ENCODE measurements around the gene LRRC25. TPM values are rescaled to one million over a fixed set of nuclear protein-coding genes. Genes with fewer than 3 reads are reported as not detected.
A peak's percentile ranks its signal among the peaks of the same experiment; 100 is the strongest.

Gene LRRC25
- total and polyA plus RNA-seq, 7 experiments from 2014 or later: 0.15 to 68.6 (median 0.76) TPM

- H3K9me3 ChIP-seq (ENCODE audit: control insufficient read depth in 2 of 3, low read length in 3 of 3): no peaks in the 10 kb centered on the region
- intact Hi-C loops (cut with micrococcal nuclease): no loop called here
- POLR2A ChIA-PET: interaction anchor here (1.0 to 1.5 kb wide), 2 partner anchors 10 to 163 kb away, joined by 3 to 5 read pairs; partner anchors contain the start of gene JUND
- no peak overlapping the region for H3K4me3 ChIP-seq (ENCODE audit: low read length)
- peaks cover 6 to 50% (median 8%) of the 10 kb centered on the region in 3 experiments for H3K36me3 ChIP-seq (ENCODE audit: control insufficient read depth in 2 of 3, insufficient read depth in 3 of 3, low read length in 3 of 3)
- DNase-seq: no peak
- H3K27me3 ChIP-seq (ENCODE audit: control insufficient read depth in 2 of 2, insufficient read depth in 2 of 2, low read length in 2 of 2): no peaks in the 10 kb centered on the region
- Mint-ChIP-seq H3K27ac (no peak overlapping the region), H3K9me3 (peaks cover 0 to 5% (median 0%) of the 10 kb centered on the region in 11 donors), H3K36me3 (peaks cover 0 to 17% (median 4%) of the 10 kb centered on the region in 5 donors), H3K4me1 (peaks cover 16 to 34% (median 24%) of the 10 kb centered on the region in 7 donors), H3K27me3 (peaks cover 0 to 2% (median 0%) of the 10 kb centered on the region in 5 donors), H3K4me3 (no peak overlapping the region)
- H3K4me1 ChIP-seq (ENCODE audit: control insufficient read depth in 2 of 2, insufficient read depth in 2 of 2, low read length in 2 of 2): peaks cover 7 to 13% of the 10 kb centered on the region in 2 donors
- ATAC-seq: no peak
- CTCF ChIA-PET: interaction anchor here (1.0 kb wide), 1 partner anchor 18 kb away, joined by 4 read pairs; no protein-coding TSS in a partner anchor
- H3K27ac ChIP-seq (ENCODE audit: low read depth, low read length): no peak overlapping the region
Measured at GRCh38 chr19:18443831-18444230, 46.4 kb upstream of the LRRC25 start.

GRCh38 chr19:18443406-18443805 is 46.0 kb upstream of the LRRC25 start:
- no peak for ATAC-seq
- intact Hi-C loops (cut with micrococcal nuclease): no loop called here
- Histone ChIP-seq H3K4me1 (ENCODE audit: control insufficient read depth in 2 of 2, insufficient read depth in 2 of 2, low read length in 2 of 2) (peaks cover 7 to 13% of the 10 kb centered on the region in 2 donors), H3K27ac (ENCODE audit: low read depth, low read length) (no peak overlapping the region), H3K9me3 (ENCODE audit: control insufficient read depth in 2 of 3, low read length in 3 of 3) (no peaks in the 10 kb centered on the region), H3K36me3 (ENCODE audit: control insufficient read depth in 2 of 3, insufficient read depth in 3 of 3, low read length in 3 of 3) (peaks cover 5 to 46% (median 8%) of the 10 kb centered on the region in 3 experiments), H3K27me3 (ENCODE audit: control insufficient read depth in 2 of 2, insufficient read depth in 2 of 2, low read length in 2 of 2) (no peaks in the 10 kb centered on the region), H3K4me3 (ENCODE audit: low read length) (no peak overlapping the region)
- H3K4me1 Mint-ChIP-seq: peaks cover 14 to 34% (median 24%) of the 10 kb centered on the region in 7 donors
- DNase-seq: no peak
- H3K4me3 Mint-ChIP-seq: no peak overlapping the region
- ChIA-PET CTCF (interaction anchor here (1.0 kb wide), 1 partner anchor 18 kb away, joined by 4 read pairs; no protein-coding TSS in a partner anchor), POLR2A (interaction anchor here (1.0 to 1.5 kb wide), 2 partner anchors 10 to 162 kb away, joined by 3 to 5 read pairs; partner anchors contain the start of gene JUND)
- H3K27me3 Mint-ChIP-seq: peaks cover 0 to 2% (median 0%) of the 10 kb centered on the region in 5 donors
- H3K9me3 Mint-ChIP-seq: peaks cover 0 to 5% (median 0%) of the 10 kb centered on the region in 11 donors
- H3K27ac Mint-ChIP-seq: peak overlapping the region in 5 of 9 donors; percentile 14 to 77 (median 45)
- H3K36me3 Mint-ChIP-seq: peaks cover 0 to 16% (median 4%) of the 10 kb centered on the region in 5 donors

- DNase-seq: no peak
- POLR2A ChIA-PET: interaction anchor here (0.7 to 1.5 kb wide), 3 partner anchors 9 to 544 kb away, joined by 3 to 5 read pairs (median 3); partner anchors contain the start of gene JUND
- peaks cover under 1 to 43% (median 8%) of the 10 kb centered on the region in 3 experiments for H3K36me3 ChIP-seq (ENCODE audit: control insufficient read depth in 2 of 3, insufficient read depth in 3 of 3, low read length in 3 of 3)
- no peak for ATAC-seq
- CTCF ChIA-PET: interaction anchor here (1.0 kb wide), 1 partner anchor 19 kb away, joined by 4 read pairs; no protein-coding TSS in a partner anchor
- H3K9me3 ChIP-seq (ENCODE audit: control insufficient read depth in 2 of 3, low read length in 3 of 3): no peaks in the 10 kb centered on the region
- no peak overlapping the region for H3K27ac ChIP-seq (ENCODE audit: low read depth, low read length)
- H3K4me1 Mint-ChIP-seq: peaks cover 11 to 34% (median 24%) of the 10 kb centered on the region in 7 donors
- H3K9me3 Mint-ChIP-seq: peaks cover 0 to 5% (median 0%) of the 10 kb centered on the region in 11 donors
- H3K27me3 ChIP-seq (ENCODE audit: control insufficient read depth in 2 of 2, insufficient read depth in 2 of 2, low read length in 2 of 2): no peaks in the 10 kb centered on the region
- H3K36me3 Mint-ChIP-seq: peaks cover 0 to 15% (median 3%) of the 10 kb centered on the region in 5 donors
- peak overlapping the region in 6 of 9 donors; percentile 6 to 88 (median 78) for H3K27ac Mint-ChIP-seq
- peaks cover 7 to 13% of the 10 kb centered on the region in 2 donors for H3K4me1 ChIP-seq (ENCODE audit: control insufficient read depth in 2 of 2, insufficient read depth in 2 of 2, low read length in 2 of 2)
- peaks cover 0 to 2% (median 0%) of the 10 kb centered on the region in 5 donors for H3K27me3 Mint-ChIP-seq
- intact Hi-C loops (cut with micrococcal nuclease): no loop called here
- H3K4me3 Mint-ChIP-seq: peak overlapping the region in 1 of 10 donors; percentile 67
- no peak overlapping the region for H3K4me3 ChIP-seq (ENCODE audit: low read length)
Measured at GRCh38 chr19:18442941-18443340, 45.5 kb upstream of the LRRC25 start.

GRCh38 chr19:18441804-18442788 is 44.7 kb upstream of the LRRC25 start:
- peaks cover 11 to 34% (median 24%) of the 10 kb centered on the region in 7 donors for H3K4me1 Mint-ChIP-seq
- Histone ChIP-seq H3K27ac (ENCODE audit: low read depth, low read length) (peak overlapping the region; percentile 40), H3K9me3 (ENCODE audit: control insufficient read depth in 2 of 3, low read length in 3 of 3) (no peaks in the 10 kb centered on the region), H3K27me3 (ENCODE audit: control insufficient read depth in 2 of 2, insufficient read depth in 2 of 2, low read length in 2 of 2) (no peaks in the 10 kb centered on the region), H3K36me3 (ENCODE audit: control insufficient read depth in 2 of 3, insufficient read depth in 3 of 3, low read length in 3 of 3) (peaks cover 0 to 38% (median 8%) of the 10 kb centered on the region in 3 experiments), H3K4me1 (ENCODE audit: control insufficient read depth in 2 of 2, insufficient read depth in 2 of 2, low read length in 2 of 2) (peaks cover 7 to 13% of the 10 kb centered on the region in 2 donors), H3K4me3 (ENCODE audit: low read length) (no peak overlapping the region)
- peaks cover 0 to 2% (median 0%) of the 10 kb centered on the region in 5 donors for H3K27me3 Mint-ChIP-seq
- H3K36me3 Mint-ChIP-seq: peaks cover 0 to 15% (median 3%) of the 10 kb centered on the region in 5 donors
- H3K9me3 Mint-ChIP-seq: peaks cover 0 to 5% (median 0%) of the 10 kb centered on the region in 11 donors
- peak overlapping the region; percentile 9 to 92 (median 73) for H3K27ac Mint-ChIP-seq
- ChIA-PET CTCF (interaction anchor here (1.0 kb wide), 1 partner anchor 7 kb away, joined by 4 read pairs; no protein-coding TSS in a partner anchor), POLR2A (interaction anchor here (0.7 kb wide), 1 partner anchor 545 kb away, joined by 3 read pairs; no protein-coding TSS in a partner anchor)
- peak overlapping the region in 7 of 10 donors; percentile 33 to 74 (median 71) for H3K4me3 Mint-ChIP-seq
- no peak for DNase-seq
- ATAC-seq: peak; percentile 13
- intact Hi-C loops (cut with micrococcal nuclease): no loop called here

GRCh38 chr19:18440936-18441803 is 43.7 kb upstream of the LRRC25 start:
- Mint-ChIP-seq H3K36me3 (peaks cover 0 to 17% (median 0%) of the 10 kb centered on the region in 5 donors), H3K4me1 (peaks cover 11 to 38% (median 27%) of the 10 kb centered on the region in 7 donors), H3K27me3 (peaks cover 0 to 2% (median 0%) of the 10 kb centered on the region in 5 donors), H3K9me3 (peaks cover 0 to 5% (median 0%) of the 10 kb centered on the region in 11 donors), H3K27ac (peak overlapping the region in 5 of 9 donors; percentile 56 to 88 (median 80)), H3K4me3 (peak overlapping the region in 2 of 10 donors; percentile 30 to 71)
- CTCF ChIA-PET: interaction anchor here (1.0 to 2.9 kb wide), 4 partner anchors 8 to 21 kb away, joined by 3 to 11 read pairs (median 4); no protein-coding TSS in a partner anchor
- H3K4me3 ChIP-seq (ENCODE audit: low read length): no peak overlapping the region
- POLR2A ChIA-PET: interaction anchor here (1.1 kb wide), 1 partner anchor 22 kb away, joined by 3 read pairs; the partner anchor contains the start of gene SSBP4
- no peaks in the 10 kb centered on the region for H3K9me3 ChIP-seq (ENCODE audit: control insufficient read depth in 2 of 3, low read length in 3 of 3)
- DNase-seq (no peak), ATAC-seq (peak; percentile 0)
- intact Hi-C loops (cut with micrococcal nuclease): no loop called here
- peaks cover 7 to 18% of the 10 kb centered on the region in 2 donors for H3K4me1 ChIP-seq (ENCODE audit: control insufficient read depth in 2 of 2, insufficient read depth in 2 of 2, low read length in 2 of 2)
- H3K27ac ChIP-seq (ENCODE audit: low read depth, low read length): peak overlapping the region; percentile 40
- no peaks in the 10 kb centered on the region for H3K27me3 ChIP-seq (ENCODE audit: control insufficient read depth in 2 of 2, insufficient read depth in 2 of 2, low read length in 2 of 2)
- H3K36me3 ChIP-seq (ENCODE audit: control insufficient read depth in 2 of 3, insufficient read depth in 3 of 3, low read length in 3 of 3): peaks cover 0 to 29% (median 5%) of the 10 kb centered on the region in 3 experiments

Data from naive thymus-derived CD4-positive, alpha-beta T cell (primary cell).